GM12801 (cell line): ENCODE data around the gene PPP1R2.

Source experiments
- TF ChIP-seq, protein P1 (sequence below): IDR thresholded peaks from one replicate; pipeline ENCODE4 v1.5.1; 2011; ENCODE audit warnings: control low read depth; ENCODE audit not compliant: insufficient read length; ENCODE audit errors: extremely low read depth

Gene PPP1R2

DNA sequence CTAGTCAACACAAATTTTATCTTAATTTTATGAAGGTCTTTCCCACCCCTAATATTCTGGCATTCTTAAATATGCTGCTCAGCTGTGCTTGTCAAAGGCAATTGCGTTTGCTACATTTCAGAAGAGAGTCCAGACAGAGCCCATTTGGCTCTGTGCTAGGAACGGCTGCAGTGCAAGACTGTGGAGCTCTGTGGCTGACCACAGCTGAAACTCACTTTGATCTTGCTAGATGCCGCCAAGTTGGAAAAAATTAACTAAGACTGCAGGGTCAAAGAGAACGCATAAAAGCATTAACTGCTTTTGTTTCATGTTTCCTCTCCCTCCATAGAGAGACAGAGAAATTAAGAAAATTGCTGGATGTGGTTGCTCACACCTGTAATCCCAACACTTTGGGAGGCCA lies 7.6 kb upstream of the PPP1R2 start:
- TF ChIP-seq, protein P1, sequence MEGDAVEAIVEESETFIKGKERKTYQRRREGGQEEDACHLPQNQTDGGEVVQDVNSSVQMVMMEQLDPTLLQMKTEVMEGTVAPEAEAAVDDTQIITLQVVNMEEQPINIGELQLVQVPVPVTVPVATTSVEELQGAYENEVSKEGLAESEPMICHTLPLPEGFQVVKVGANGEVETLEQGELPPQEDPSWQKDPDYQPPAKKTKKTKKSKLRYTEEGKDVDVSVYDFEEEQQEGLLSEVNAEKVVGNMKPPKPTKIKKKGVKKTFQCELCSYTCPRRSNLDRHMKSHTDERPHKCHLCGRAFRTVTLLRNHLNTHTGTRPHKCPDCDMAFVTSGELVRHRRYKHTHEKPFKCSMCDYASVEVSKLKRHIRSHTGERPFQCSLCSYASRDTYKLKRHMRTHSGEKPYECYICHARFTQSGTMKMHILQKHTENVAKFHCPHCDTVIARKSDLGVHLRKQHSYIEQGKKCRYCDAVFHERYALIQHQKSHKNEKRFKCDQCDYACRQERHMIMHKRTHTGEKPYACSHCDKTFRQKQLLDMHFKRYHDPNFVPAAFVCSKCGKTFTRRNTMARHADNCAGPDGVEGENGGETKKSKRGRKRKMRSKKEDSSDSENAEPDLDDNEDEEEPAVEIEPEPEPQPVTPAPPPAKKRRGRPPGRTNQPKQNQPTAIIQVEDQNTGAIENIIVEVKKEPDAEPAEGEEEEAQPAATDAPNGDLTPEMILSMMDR = no peak

DNA sequence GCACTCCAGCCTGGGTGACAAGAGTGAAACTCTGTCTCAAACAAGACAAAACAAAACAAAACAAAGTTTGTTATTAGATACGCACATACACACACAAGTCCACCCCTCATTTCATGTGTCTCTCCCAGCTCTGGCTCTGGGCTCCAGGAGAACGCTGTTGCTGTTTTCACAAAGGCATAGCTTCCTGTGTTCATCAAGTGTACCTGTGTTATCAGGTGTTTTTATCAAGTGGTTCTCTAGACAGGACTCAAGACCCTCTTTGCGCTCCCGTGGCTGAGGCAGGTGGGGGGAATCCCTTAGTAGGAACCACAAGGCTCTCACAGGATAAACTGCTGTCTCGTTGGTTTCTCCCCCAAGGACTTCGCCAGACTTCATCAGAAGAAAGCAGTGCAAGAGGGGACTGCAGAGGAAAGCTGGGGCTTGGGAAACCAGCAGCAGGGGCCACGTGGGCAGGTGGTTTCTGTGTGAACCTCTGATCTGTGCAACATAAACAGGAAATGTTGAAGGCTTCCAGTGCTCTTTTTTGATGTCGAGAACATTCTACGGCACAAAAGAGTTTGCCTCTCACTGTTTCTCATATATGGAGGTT lies 6.9 kb upstream of the PPP1R2 start:
- TF ChIP-seq, protein P1 = no peak

DNA sequence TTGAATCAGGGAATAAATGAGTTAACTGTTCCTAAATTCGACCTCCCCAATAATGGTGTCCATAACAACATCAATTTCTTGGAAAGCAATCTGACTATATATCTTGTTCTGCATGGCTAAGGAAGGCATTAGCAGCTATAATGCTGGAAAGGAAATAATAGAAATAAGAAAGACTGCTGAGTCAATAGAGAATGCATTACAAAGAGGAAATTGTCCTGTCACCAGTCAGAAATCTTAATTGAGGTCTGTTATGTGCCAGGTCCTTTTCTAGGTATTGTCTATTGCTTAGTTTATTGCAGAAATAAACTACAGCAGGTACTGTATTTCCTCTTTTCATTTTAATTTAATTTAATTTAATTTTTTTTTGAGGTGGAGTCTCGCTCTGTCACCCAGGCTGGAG lies 5.9 kb upstream of the PPP1R2 start:
- TF ChIP-seq, protein P1 = no peak

DNA sequence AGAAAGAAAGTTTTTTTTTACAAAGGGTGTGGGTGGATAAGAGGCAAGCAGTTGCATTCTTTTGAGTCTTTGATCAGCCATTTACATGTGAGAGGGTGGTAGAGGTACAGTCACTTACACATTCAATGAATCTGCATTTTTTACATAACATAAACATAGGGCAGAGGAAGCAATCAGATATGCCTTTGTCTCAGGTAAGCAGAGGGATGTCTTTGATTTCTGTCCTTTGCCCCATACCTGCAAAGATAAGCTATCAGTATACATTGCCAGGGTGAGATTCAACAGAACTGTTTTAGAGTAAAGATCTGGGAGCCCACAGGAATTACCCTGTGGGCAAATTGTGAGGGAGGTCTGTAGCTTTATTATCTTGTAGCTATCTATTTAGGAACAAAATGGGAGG lies 5.4 kb upstream of the PPP1R2 start:
- TF ChIP-seq, protein P1 = no peak

DNA sequence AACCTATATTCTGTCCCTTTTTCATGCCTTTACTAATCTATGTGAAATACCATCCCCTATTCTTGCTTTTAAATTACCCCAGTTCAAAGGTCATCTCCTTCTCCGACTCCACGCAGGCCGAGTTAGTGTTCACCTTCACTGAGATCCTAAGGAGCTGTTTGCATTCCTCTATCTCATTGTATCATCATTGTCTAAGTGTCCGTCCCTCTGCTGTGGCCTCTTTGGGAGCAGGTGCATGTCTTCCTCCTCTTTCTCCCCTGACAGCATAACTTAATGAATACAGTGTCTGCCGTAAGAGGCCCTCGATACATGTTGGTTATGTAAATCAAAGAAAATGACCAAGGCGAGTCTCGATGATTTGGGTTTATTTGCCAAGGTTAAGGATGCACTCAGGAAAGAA lies 4.9 kb upstream of the PPP1R2 start:
- TF ChIP-seq, protein P1 = no peak

DNA sequence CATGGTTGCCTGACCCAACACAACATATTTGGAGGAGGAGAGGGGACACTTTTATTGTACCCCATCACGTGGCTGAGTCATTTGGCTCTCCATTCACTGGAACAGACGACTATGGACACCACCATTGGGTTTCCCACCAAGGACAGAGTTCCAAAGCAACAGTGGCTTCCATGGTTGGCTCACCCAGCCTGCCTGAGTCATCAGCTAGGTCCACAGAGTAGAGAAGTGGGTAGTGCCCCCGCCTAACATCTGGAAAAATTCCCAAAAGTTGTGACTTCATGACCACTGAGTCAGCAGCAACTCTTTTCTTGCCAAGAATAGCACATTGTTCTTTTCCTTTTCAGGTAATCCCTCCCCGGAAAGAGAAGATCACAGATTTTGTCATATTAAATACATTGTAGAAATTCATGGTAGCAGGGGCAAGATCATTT lies 3.0 kb upstream of the PPP1R2 start:
- TF ChIP-seq, protein P1 = no peak

DNA sequence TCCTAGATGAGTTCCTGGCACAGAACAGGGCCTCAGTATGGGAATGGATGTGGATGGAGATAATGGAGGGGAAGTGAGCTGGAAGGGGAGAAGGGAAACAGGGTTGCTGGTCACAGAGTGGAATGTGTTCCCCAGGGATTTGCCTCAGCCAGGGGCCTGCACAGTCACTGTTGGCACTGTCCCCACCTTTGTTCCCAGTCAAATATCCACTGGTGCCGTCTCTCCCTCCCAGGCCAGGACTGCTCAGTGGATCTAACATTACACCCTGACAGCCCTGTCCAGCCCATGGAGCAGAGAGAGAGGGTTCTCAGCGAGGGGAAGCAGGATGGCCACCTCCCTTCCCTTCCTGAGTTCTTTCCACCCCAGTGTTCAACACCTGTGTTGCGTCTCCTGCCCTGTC lies 1.5 kb upstream of the PPP1R2 start:
- TF ChIP-seq, protein P1 = no peak

DNA sequence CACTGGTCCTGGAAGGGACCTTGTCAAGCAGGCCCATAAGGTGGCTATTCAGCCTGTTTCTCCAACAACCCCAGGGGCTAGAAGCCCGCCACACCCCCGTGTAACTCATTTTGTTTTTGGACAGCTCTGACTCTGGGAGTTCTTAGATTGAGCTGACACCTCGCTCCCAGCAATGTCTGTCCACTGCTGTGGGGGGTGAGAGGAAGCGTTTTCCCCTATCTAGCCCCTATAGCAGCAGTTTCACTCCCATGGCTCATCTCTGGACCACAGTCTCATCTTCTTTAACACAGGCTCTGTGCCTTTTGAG lies 1.1 kb upstream of the PPP1R2 start:
- TF ChIP-seq, protein P1 = no peak
